Measurements from ENCODE around the gene AGTRAP. TPM values are rescaled to one million over a fixed set of nuclear protein-coding genes. Genes with fewer than 3 reads are reported as not detected.

The AGTRAP gene
- total and polyA plus RNA-seq, 4 donors = 22.2 to 61.2 (median 36.9) TPM

DNA sequence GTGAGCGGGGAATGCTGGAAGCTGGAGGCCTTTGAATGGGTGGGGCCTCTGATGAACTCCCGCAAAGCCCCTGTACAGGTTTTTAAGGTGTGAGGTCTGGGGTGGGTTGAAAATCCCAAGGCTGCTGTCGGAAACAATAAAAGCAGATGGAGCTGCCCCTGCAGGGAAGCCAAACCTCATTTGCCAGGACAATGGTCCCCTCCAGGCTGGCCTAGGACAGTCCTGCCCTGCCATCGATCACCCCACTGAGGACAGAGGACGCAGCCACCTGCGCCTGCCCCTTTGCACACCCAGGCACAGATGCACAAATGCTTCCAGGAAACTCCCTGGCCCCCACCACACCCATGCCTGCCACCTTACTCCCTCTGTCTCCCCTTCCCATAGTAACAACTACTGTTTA, 40.1 kb upstream of the AGTRAP start:
- Histone ChIP-seq H3K9me3 (ENCODE audit: control insufficient read depth, low read length) (no peaks in the 10 kb centered on the region), H3K36me3 (ENCODE audit: control insufficient read depth in 1 of 2, insufficient read depth in 2 of 2, low read length in 1 of 2) (no peaks in the 10 kb centered on the region), H3K4me3 (ENCODE audit: low read length in 2 of 2) (no peak overlapping the region), H3K27ac (ENCODE audit: low read depth in 1 of 2, low read length in 2 of 2) (no peak overlapping the region), H3K27me3 (ENCODE audit: control insufficient read depth in 1 of 2, insufficient read depth in 2 of 2, low read length in 1 of 2) (no peaks in the 10 kb centered on the region), H3K4me1 (ENCODE audit: control insufficient read depth in 1 of 2, insufficient read depth in 2 of 2, low read length in 2 of 2) (no peaks in the 10 kb centered on the region)
- ATAC-seq (ENCODE audit: low FRiP score) = no peak
- intact Hi-C loops (cut with DNase I) = no loop called here
- no peak for DNase-seq
- 88 to 91% methylated on average over 6 of the region's 6 CpGs for WGBS, 2 donors

DNA sequence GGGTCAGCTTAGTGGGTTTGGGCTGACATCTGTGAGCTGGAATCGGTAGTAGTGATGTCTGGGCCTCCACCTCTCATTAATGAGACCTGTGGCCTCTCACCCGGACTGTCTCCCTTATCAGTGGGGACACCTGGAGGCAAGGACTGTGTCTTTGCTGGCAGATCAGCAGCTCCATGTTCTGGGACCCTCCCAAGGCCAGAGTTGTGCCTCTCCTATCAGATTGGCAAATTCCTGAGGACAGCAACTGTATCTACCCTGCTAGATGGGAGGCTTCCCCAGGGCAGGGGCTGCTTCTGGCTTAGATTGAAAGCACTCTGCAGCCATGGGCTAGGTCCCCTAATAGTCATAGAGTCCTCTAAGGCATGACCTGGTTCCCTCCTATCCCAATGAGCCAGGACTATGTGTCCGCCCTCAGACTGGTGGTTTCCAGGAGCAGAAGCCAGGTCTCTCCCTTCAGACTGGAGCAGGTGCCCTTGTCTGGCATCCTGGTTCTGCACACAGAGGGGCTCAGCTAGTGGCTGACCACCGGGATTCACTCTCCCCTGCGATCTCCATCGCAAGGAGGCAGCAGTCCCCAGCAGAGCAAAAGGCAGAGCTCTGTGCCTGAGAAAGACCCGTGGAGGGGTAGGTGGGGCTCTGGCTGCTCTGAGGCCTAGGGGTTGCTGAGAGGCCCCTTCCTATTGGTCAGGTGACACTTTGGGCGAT, 38.6 kb upstream of the AGTRAP start:
- H3K4me1 ChIP-seq (ENCODE audit: control insufficient read depth in 1 of 2, insufficient read depth in 2 of 2, low read length in 2 of 2) = no peaks in the 10 kb centered on the region
- H3K4me3 ChIP-seq (ENCODE audit: low read length in 2 of 2) = no peak overlapping the region
- ATAC-seq (ENCODE audit: low FRiP score) (no peak), DNase-seq (no peak)
- intact Hi-C loops (cut with DNase I) = no loop called here
- 82 to 84% methylated on average over 8 of the region's 8 CpGs for WGBS, 2 donors
- H3K27me3 ChIP-seq (ENCODE audit: control insufficient read depth in 1 of 2, insufficient read depth in 2 of 2, low read length in 1 of 2) = no peaks in the 10 kb centered on the region
- no peaks in the 10 kb centered on the region for H3K36me3 ChIP-seq (ENCODE audit: control insufficient read depth in 1 of 2, insufficient read depth in 2 of 2, low read length in 1 of 2)
- no peak overlapping the region for H3K27ac ChIP-seq (ENCODE audit: low read depth in 1 of 2, low read length in 2 of 2)
- no peaks in the 10 kb centered on the region for H3K9me3 ChIP-seq (ENCODE audit: control insufficient read depth, low read length)

DNA sequence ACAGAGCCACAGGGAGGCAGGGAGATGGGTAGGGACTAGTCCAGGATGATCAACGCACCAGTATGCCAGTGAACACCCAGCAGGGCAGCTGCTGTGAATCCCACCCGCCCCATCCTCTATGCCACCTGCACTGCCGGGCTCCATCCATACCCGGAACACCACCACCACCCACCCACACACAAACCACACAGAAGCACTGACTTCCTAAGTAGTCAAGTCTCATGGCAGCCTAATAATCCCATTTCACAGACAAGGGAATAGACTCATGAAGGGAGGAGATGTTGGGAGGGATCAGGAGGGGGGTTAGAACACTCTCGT, 38.1 kb upstream of the AGTRAP start:
- H3K27ac ChIP-seq (ENCODE audit: low read depth in 1 of 2, low read length in 2 of 2) = no peak overlapping the region
- ATAC-seq (ENCODE audit: low FRiP score) = no peak
- H3K4me1 ChIP-seq (ENCODE audit: control insufficient read depth in 1 of 2, insufficient read depth in 2 of 2, low read length in 2 of 2) = no peaks in the 10 kb centered on the region
- intact Hi-C loops (cut with DNase I) = no loop called here
- H3K36me3 ChIP-seq (ENCODE audit: control insufficient read depth in 1 of 2, insufficient read depth in 2 of 2, low read length in 1 of 2) = no peaks in the 10 kb centered on the region
- 86 to 98% methylated on average over 5 of the region's 5 CpGs for WGBS, 2 donors
- H3K27me3 ChIP-seq (ENCODE audit: control insufficient read depth in 1 of 2, insufficient read depth in 2 of 2, low read length in 1 of 2) = no peaks in the 10 kb centered on the region
- no peak for DNase-seq
- H3K9me3 ChIP-seq (ENCODE audit: control insufficient read depth, low read length) = no peaks in the 10 kb centered on the region
- H3K4me3 ChIP-seq (ENCODE audit: low read length in 2 of 2) = no peak overlapping the region

DNA sequence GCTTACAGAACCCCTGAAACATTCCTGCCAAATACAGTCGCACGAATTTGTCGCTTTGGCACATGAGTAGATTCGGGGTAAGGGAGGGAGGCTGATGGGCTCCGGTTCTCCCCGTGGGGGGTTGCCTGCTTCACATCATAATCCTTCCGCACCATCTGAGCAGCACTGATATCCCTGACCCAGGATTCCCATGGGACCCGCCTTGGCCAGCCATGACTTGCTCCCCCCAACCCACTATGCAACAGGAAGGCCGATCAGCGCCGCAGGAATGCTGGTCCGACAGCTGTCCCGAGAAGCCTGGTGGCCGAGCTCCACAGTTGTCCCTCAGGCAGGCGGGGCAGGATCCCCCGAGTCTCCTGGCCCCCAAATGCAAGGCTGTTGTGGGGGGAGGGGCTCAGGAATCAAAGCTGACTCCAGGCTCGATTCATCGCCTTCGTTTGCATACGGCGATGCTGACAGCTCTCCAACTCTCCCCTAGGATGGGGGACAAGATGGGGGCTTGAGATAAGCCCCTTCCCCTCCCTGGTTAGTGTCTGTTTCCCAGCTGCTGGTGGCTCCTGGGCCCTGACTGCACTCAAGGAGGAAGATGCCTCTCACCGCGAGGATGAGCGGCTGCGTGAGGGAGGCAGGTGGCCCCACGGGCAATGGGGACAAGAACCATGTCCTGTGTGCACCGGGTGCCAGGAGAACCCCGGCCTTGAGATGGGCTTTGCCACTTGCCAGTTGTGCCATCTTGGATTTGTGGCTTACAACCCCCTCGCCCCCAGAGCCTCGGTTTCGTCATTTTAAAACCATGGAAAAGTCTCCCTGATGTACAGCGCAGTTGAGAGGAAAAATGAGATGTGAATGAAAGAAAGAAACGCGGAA, 35.1 kb upstream of the AGTRAP start:
- no peak overlapping the region for H3K4me3 ChIP-seq (ENCODE audit: low read length in 2 of 2)
- WGBS, 2 donors = 23 to 26% methylated on average over 34 of the region's 34 CpGs

DNA sequence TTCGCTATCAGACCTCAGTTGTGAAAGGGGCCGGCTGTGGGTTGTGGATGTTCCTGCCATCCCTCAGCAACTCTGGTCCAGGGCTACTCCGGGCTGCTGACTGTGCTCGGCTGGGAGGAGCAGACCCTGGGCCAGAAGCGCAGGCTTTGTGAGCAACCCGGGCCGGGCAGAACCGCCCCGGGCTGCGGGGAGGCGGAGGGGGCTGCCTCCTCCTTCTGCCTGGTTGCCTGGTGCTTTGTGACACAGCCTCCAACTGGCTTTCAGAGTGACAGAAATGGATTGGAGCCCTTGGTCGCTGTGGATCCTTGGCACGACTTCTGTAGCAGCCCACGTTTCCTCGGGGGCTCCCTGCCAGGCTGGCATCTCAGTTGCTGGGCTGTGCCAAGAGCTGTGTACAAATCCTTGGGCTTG, 34.4 kb upstream of the AGTRAP start:
- Histone ChIP-seq H3K27me3 (ENCODE audit: control insufficient read depth in 1 of 2, insufficient read depth in 2 of 2, low read length in 1 of 2) (no peaks in the 10 kb centered on the region), H3K4me1 (ENCODE audit: control insufficient read depth in 1 of 2, insufficient read depth in 2 of 2, low read length in 2 of 2) (no peaks in the 10 kb centered on the region), H3K27ac (ENCODE audit: low read depth in 1 of 2, low read length in 2 of 2) (no peak overlapping the region), H3K36me3 (ENCODE audit: control insufficient read depth in 1 of 2, insufficient read depth in 2 of 2, low read length in 1 of 2) (no peaks in the 10 kb centered on the region), H3K4me3 (ENCODE audit: low read length in 2 of 2) (no peak overlapping the region), H3K9me3 (ENCODE audit: control insufficient read depth, low read length) (no peaks in the 10 kb centered on the region)
- intact Hi-C loops (cut with DNase I) = no loop called here
- 3 to 8% methylated on average over 15 of the region's 15 CpGs for WGBS, 2 donors
- ATAC-seq (ENCODE audit: low FRiP score) (no peak), DNase-seq (no peak)

More for the DNA sequence above, 35.1 kb upstream of the AGTRAP start:
- H3K36me3 ChIP-seq (ENCODE audit: control insufficient read depth in 1 of 2, insufficient read depth in 2 of 2, low read length in 1 of 2) = no peaks in the 10 kb centered on the region
- ATAC-seq (ENCODE audit: low FRiP score) (no peak), DNase-seq (no peak)
- intact Hi-C loops (cut with DNase I) = no loop called here
- no peaks in the 10 kb centered on the region for H3K9me3 ChIP-seq (ENCODE audit: control insufficient read depth, low read length)
- no peak overlapping the region for H3K27ac ChIP-seq (ENCODE audit: low read depth in 1 of 2, low read length in 2 of 2)
- H3K27me3 ChIP-seq (ENCODE audit: control insufficient read depth in 1 of 2, insufficient read depth in 2 of 2, low read length in 1 of 2) = no peaks in the 10 kb centered on the region
- H3K4me1 ChIP-seq (ENCODE audit: control insufficient read depth in 1 of 2, insufficient read depth in 2 of 2, low read length in 2 of 2) = no peaks in the 10 kb centered on the region

DNA sequence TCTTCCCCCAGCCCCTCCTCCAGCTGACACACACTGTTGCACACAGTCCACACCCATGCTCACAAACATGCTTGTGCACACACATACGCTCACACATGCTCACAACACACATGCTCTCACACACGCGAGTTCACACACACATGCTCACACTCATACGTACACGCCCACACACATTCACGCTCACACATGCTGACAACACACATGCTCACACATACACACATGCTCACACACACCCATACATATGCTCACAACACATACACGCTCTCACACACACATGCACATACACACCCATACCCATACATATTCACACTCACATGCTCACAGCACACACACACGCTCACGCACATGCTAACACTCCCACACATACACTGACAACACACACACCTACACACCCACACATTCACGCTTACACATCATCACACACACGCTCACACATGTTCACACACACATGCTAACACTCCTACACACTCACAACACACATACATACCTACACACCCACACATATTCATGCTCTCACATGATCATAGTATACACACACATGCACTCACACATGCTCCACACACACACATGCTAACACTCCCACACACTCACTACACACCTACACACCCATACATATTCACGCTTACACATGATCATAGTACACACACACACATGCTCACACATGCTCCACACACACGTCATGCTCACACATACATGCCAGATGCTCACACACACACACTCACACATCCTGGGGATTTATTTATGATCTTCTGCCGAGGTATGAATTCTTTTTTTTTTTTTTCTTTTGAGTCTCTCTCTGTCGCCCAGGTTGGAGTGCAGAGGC, 33.7 kb upstream of the AGTRAP start:
- DNase-seq (no peak), ATAC-seq (ENCODE audit: low FRiP score) (peak; percentile 8)
- intact Hi-C loops (cut with DNase I) = no loop called here
- WGBS, 2 donors = 68 to 75% methylated on average over 15 of the region's 15 CpGs
- H3K27me3 ChIP-seq (ENCODE audit: control insufficient read depth in 1 of 2, insufficient read depth in 2 of 2, low read length in 1 of 2) = no peaks in the 10 kb centered on the region
- no peak overlapping the region for H3K27ac ChIP-seq (ENCODE audit: low read depth in 1 of 2, low read length in 2 of 2)
- no peaks in the 10 kb centered on the region for H3K36me3 ChIP-seq (ENCODE audit: control insufficient read depth in 1 of 2, insufficient read depth in 2 of 2, low read length in 1 of 2)
- no peaks in the 10 kb centered on the region for H3K9me3 ChIP-seq (ENCODE audit: control insufficient read depth, low read length)
- no peak overlapping the region for H3K4me3 ChIP-seq (ENCODE audit: low read length in 2 of 2)
- no peaks in the 10 kb centered on the region for H3K4me1 ChIP-seq (ENCODE audit: control insufficient read depth in 1 of 2, insufficient read depth in 2 of 2, low read length in 2 of 2)

DNA sequence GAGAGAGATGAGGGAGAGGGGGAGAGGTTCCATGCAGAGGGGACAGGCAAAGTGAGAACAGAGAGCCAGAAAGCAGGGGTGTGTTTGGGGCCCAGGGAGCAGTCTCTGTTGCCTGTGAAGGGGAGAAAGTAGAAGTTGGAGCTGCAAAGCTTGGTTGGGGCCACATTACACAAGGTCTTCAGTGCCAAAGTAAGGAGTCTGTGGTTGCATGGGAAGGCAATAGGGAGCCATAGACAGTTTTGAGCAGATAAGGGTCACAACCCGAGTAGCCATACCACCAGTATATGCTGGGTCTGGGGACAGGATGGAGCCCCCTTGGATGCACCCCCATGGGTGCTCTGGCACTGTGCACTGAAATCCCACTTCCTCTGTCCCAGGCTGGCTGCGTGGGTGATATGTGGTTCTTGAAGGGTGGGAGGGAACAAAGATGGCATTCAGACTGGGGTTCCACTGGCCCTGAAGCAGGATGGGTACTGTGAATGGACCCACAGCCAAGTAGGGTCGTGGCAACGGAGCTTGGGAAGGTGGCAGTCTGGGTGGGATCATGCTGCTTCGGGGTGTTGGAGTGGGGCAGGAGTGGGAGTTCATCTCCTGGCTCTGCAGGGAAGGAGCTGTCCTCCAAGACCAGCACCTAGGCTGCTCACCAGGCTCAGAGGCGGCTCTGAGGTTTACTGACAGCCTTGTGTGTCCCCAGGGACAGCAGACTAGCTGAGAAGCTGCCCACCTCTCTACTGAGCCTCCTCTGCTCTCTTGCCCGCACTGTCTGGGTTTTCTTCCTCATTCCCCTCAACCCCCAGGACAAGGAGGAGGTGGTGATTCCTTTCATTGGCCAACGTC, 32.4 kb upstream of the AGTRAP start:
- Histone ChIP-seq H3K36me3 (ENCODE audit: control insufficient read depth in 1 of 2, insufficient read depth in 2 of 2, low read length in 1 of 2) (no peaks in the 10 kb centered on the region), H3K27me3 (ENCODE audit: control insufficient read depth in 1 of 2, insufficient read depth in 2 of 2, low read length in 1 of 2) (no peaks in the 10 kb centered on the region), H3K9me3 (ENCODE audit: control insufficient read depth, low read length) (no peaks in the 10 kb centered on the region), H3K27ac (ENCODE audit: low read depth in 1 of 2, low read length in 2 of 2) (no peak overlapping the region), H3K4me3 (ENCODE audit: low read length in 2 of 2) (no peak overlapping the region), H3K4me1 (ENCODE audit: control insufficient read depth in 1 of 2, insufficient read depth in 2 of 2, low read length in 2 of 2) (no peaks in the 10 kb centered on the region)
- no peak for ATAC-seq (ENCODE audit: low FRiP score)
- DNase-seq = no peak
- WGBS, 2 donors = 72 to 73% methylated on average over 8 of the region's 8 CpGs
- intact Hi-C loops (cut with DNase I) = no loop called here

DNA sequence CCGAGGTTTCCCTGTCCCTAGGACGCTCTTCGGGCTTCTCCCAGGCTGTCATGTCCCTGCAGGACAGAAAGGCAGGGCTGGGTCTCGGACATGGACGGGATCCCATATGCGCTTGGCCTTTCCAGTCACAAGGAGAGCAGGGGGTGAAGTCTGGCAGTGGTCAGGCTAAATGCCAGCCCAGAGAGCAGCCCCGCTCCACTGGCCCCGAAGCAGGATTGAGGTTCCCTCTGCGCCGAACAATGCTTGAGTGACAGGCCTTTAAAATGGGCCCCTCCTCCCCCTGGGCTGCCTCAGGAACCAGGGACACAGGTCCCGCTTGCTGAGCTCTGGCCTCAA, 31.8 kb upstream of the AGTRAP start:
- Histone ChIP-seq H3K4me3 (ENCODE audit: low read length in 2 of 2) (no peak overlapping the region), H3K4me1 (ENCODE audit: control insufficient read depth in 1 of 2, insufficient read depth in 2 of 2, low read length in 2 of 2) (no peaks in the 10 kb centered on the region), H3K9me3 (ENCODE audit: control insufficient read depth, low read length) (no peaks in the 10 kb centered on the region), H3K36me3 (ENCODE audit: control insufficient read depth in 1 of 2, insufficient read depth in 2 of 2, low read length in 1 of 2) (no peaks in the 10 kb centered on the region), H3K27ac (ENCODE audit: low read depth in 1 of 2, low read length in 2 of 2) (no peak overlapping the region), H3K27me3 (ENCODE audit: control insufficient read depth in 1 of 2, insufficient read depth in 2 of 2, low read length in 1 of 2) (no peaks in the 10 kb centered on the region)
- ATAC-seq (ENCODE audit: low FRiP score) (no peak), DNase-seq (no peak)
- 76 to 78% methylated on average over 11 of the region's 11 CpGs for WGBS, 2 donors
- intact Hi-C loops (cut with DNase I) = no loop called here
